Hematopoietic multipotent progenitor cell treated with erythropoietin and hydrocortisone succinate and interleukin-3 and kit ligand, for 4 days (in vitro differentiated cells): ENCODE measurements around the gene ATP6V1C2.

Experiments used
- DNase-seq: peaks from one replicate; pipeline ENCODE4 v3.0.0-alpha.2; 2015

Gene ATP6V1C2

GRCh38 chr2:10733566-10733925 is 12.1 kb downstream of the ATP6V1C2 start:
- no peak for DNase-seq

GRCh38 chr2:10733980-10734379 is 12.6 kb downstream of the ATP6V1C2 start:
- DNase-seq = no peak

- DNase-seq = no peak
Measured at GRCh38 chr2:10738192-10738591, 16.8 kb downstream of the ATP6V1C2 start.

- DNase-seq = no peak
Measured at GRCh38 chr2:10740226-10740625, 18.8 kb downstream of the ATP6V1C2 start.

- DNase-seq = no peak
Measured at GRCh38 chr2:10741139-10741538, 19.7 kb downstream of the ATP6V1C2 start.

- no peak for DNase-seq
Measured at GRCh38 chr2:10742666-10743065, 21.2 kb downstream of the ATP6V1C2 start.

- no peak for DNase-seq
Measured at GRCh38 chr2:10750610-10751009, 29.2 kb downstream of the ATP6V1C2 start.

GRCh38 chr2:10752236-10752635 is 30.8 kb downstream of the ATP6V1C2 start:
- DNase-seq = no peak

- no peak for DNase-seq
Measured at GRCh38 chr2:10753156-10753555, 31.7 kb downstream of the ATP6V1C2 start.

GRCh38 chr2:10753876-10754275 is 32.4 kb downstream of the ATP6V1C2 start:
- no peak for DNase-seq

GRCh38 chr2:10755621-10756020 is 34.2 kb downstream of the ATP6V1C2 start:
- no peak for DNase-seq

GRCh38 chr2:10757814-10758286 is 36.4 kb downstream of the ATP6V1C2 start:
- no peak for DNase-seq

- DNase-seq = no peak
Measured at GRCh38 chr2:10759151-10759714, 37.8 kb downstream of the ATP6V1C2 start.

GRCh38 chr2:10760794-10761504 is 39.5 kb downstream of the ATP6V1C2 start:
- DNase-seq = no peak

GRCh38 chr2:10761591-10761990 is 40.2 kb downstream of the ATP6V1C2 start:
- no peak for DNase-seq

GRCh38 chr2:10762651-10763460 is 41.4 kb downstream of the ATP6V1C2 start:
- DNase-seq = no peak

- no peak for DNase-seq
Measured at GRCh38 chr2:10763461-10763800, 42.0 kb downstream of the ATP6V1C2 start.

- no peak for DNase-seq
Measured at GRCh38 chr2:10764096-10764785, 42.8 kb downstream of the ATP6V1C2 start.

- DNase-seq = no peak
Measured at GRCh38 chr2:10764896-10765295, 43.5 kb downstream of the ATP6V1C2 start.

GRCh38 chr2:10765461-10765860 is 44.0 kb downstream of the ATP6V1C2 start:
- DNase-seq = no peak

GRCh38 chr2:10765914-10766313 is 44.5 kb downstream of the ATP6V1C2 start:
- DNase-seq = no peak

GRCh38 chr2:10768063-10768507 is 46.7 kb downstream of the ATP6V1C2 start:
- no peak for DNase-seq
